Endothelial cell of umbilical vein (primary cell): Measurements from ENCODE around the gene UBE2D2. TPM values are rescaled to one million over a fixed set of nuclear protein-coding genes. Genes with fewer than 3 reads are reported as not detected.

Source experiments
- BruUV-seq: library from RNA; stranded (reverse); fragments of 400-500 nt; replicated peaks from 2 replicates; lab custom pipeline; 2021; lab: Mats Ljungman, UMichigan
- CTCF ChIA-PET: fragments of 300-600, 350-600 bp; sonication (Branson Sonifier 250); formaldehyde crosslinking; loops from one replicate; lab custom pipeline; 2021; ENCODE audit warnings: antibody characterized with exemption, inconsistent platforms; lab: Charles Lee
- POLR2A ChIA-PET: fragments of 300-600, 350-600 bp; sonication (Branson Sonifier 250); formaldehyde crosslinking; loops from one replicate; lab custom pipeline; 2021; ENCODE audit warnings: antibody characterized with exemption, inconsistent platforms; lab: Charles Lee
- DNase-seq: peaks from one replicate; pipeline ENCODE4 v3.0.0-alpha.2; 2011; ENCODE audit warnings: low read depth, low spot score
- FAIRE-seq: peaks from 2 replicates; lab custom pipeline; 2011; peaks lifted over from hg19 to GRCh38; lab: Jason Lieb, UNC
- H2AFZ ChIP-seq: 2 replicates; pipeline ENCODE4 v1.6.0; 2012; ENCODE audit warnings: low read depth, low read length, control low read depth, inconsistent platforms
- H3K27ac ChIP-seq: 2 replicates; pipeline ENCODE4 v1.5.1; 2011; ENCODE audit warnings: low read depth, mild to moderate bottlenecking, control low read depth, low read length, moderate library complexity; ENCODE audit not compliant: insufficient read depth
- H3K27me3 ChIP-seq, 2 experiments: 2 replicates each; pipeline versions ENCODE4 v1.6.0 to v1.6.1; 2011; ENCODE audit warnings: low read length in 2 of 2, mixed read lengths in 1 of 2; ENCODE audit not compliant: control insufficient read depth in 2 of 2, insufficient read depth in 2 of 2
- H3K36me3 ChIP-seq, 2 experiments: 2 replicates in 1 of 2; 3 replicates in 1 of 2; pipeline ENCODE4 v1.5.1; 2011; ENCODE audit warnings: low read length in 2 of 2, mild to moderate bottlenecking in 1 of 2, moderate library complexity in 1 of 2; ENCODE audit not compliant: control insufficient read depth in 2 of 2, insufficient read depth in 2 of 2; ENCODE audit errors: extremely low read depth in 1 of 2
- H3K4me1 ChIP-seq: 3 replicates; pipeline ENCODE4 v1.5.1; 2011; ENCODE audit warnings: mild to moderate bottlenecking, low read length; ENCODE audit not compliant: control insufficient read depth, insufficient read depth; ENCODE audit errors: extremely low read depth
- H3K4me2 ChIP-seq: 2 replicates; pipeline ENCODE4 v1.6.1; 2011; ENCODE audit warnings: low read length, control low read depth, mixed read lengths; ENCODE audit not compliant: insufficient read depth
- H3K4me3 ChIP-seq, 3 experiments: fragments of 200-600 bp in 1 of 3; sonication (generic), shearing (Covaris generic) in 1 of 3; replicated peaks in 1 of 3; 2 replicates each; pipeline ENCODE4 v1.5.1; 2011 to 2016; ENCODE audit warnings: control low read depth in 3 of 3, low read length in 3 of 3, mild to moderate bottlenecking in 2 of 3, inconsistent platforms in 1 of 3, low read depth in 1 of 3, moderate library complexity in 1 of 3; ENCODE audit not compliant: insufficient read depth in 1 of 3
- H3K79me2 ChIP-seq: 2 replicates; pipeline ENCODE4 v1.6.0; 2012; ENCODE audit warnings: low read length, inconsistent platforms; ENCODE audit not compliant: control insufficient read depth, insufficient read depth
- H3K9ac ChIP-seq: replicated peaks from 2 replicates; pipeline ENCODE3; 2011; ENCODE audit warnings: low read length, control low read depth; ENCODE audit not compliant: insufficient read depth; ENCODE audit errors: extremely low read depth
- H3K9me1 ChIP-seq: replicated peaks from 3 replicates; pipeline ENCODE4 v1.6.0; 2011; ENCODE audit warnings: mild to moderate bottlenecking, low read length; ENCODE audit not compliant: control insufficient read depth, insufficient read depth; ENCODE audit errors: extremely low read depth
- H3K9me3 ChIP-seq: replicated peaks from 2 replicates; pipeline ENCODE4 v1.5.1; 2012; ENCODE audit warnings: low read length, inconsistent platforms; ENCODE audit not compliant: control insufficient read depth, insufficient read depth
- H4K20me1 ChIP-seq: replicated peaks from 2 replicates; pipeline ENCODE3; 2011; ENCODE audit warnings: mild to moderate bottlenecking, low read length; ENCODE audit not compliant: control insufficient read depth, insufficient read depth; ENCODE audit errors: extremely low read depth
- EZH2 ChIP-seq: IDR thresholded peaks from 2 replicates; pipeline ENCODE4 v1.6.1; 2012; ENCODE audit warnings: borderline replicate concordance, low read depth, mild to moderate bottlenecking, moderate library complexity, low read length, inconsistent platforms; ENCODE audit not compliant: severe bottlenecking
- FOS ChIP-seq: IDR thresholded peaks from 2 replicates; pipeline ENCODE4 v1.6.1; 2011; ENCODE audit warnings: mild to moderate bottlenecking, low read length, moderate library complexity, borderline replicate concordance; ENCODE audit not compliant: insufficient read depth
- GATA2 ChIP-seq: IDR thresholded peaks from 2 replicates; pipeline ENCODE4 v1.7.0; 2011; ENCODE audit warnings: low read depth, mild to moderate bottlenecking, moderate library complexity, mixed read lengths, low read length; ENCODE audit not compliant: insufficient read length, insufficient read depth
- JUN ChIP-seq: IDR thresholded peaks from 2 replicates; pipeline ENCODE4 v1.6.1; 2011; ENCODE audit warnings: borderline replicate concordance, low read depth; ENCODE audit not compliant: insufficient read length, insufficient read depth
- MAX ChIP-seq: IDR thresholded peaks from 2 replicates; pipeline ENCODE4 v1.6.1; 2011; ENCODE audit not compliant: insufficient read depth, insufficient read length
- MYC ChIP-seq: IDR thresholded peaks from one replicate; pipeline ENCODE4 v1.6.1; 2011; ENCODE audit warnings: mild to moderate bottlenecking, low read depth, low read length
- POLR2A ChIP-seq: IDR thresholded peaks from 2 replicates; pipeline ENCODE4 v1.6.1; 2012; ENCODE audit warnings: low read depth, mild to moderate bottlenecking, control low read depth, low read length
- POLR2AphosphoS5 ChIP-seq: IDR thresholded peaks from 2 replicates; pipeline ENCODE4 v1.6.1; 2012; ENCODE audit warnings: low read depth, mild to moderate bottlenecking, control low read depth, low read length, moderate library complexity; ENCODE audit not compliant: insufficient read depth
- dilution Hi-C: fragments of 300-500 bp; cut with MboI; formaldehyde crosslinking; loops from one replicate; pipeline ENCODE4 v1.15.0; 2019; ENCODE audit warnings: low sequenced_read_pairs; ENCODE audit not compliant: extremely low pct_ligation_motif_present
- intact Hi-C: fragments of 100-400 bp; cut with micrococcal nuclease; formaldehyde crosslinking; loops from one replicate; pipeline ENCODE4 v1.10.0; 2022
- polyA plus RNA-seq, 4 experiments: library from polyadenylated mRNA; depleted of rRNA in 3 of 4; stranded (reverse) in 3 of 4; unstranded in 1 of 4; fragments of >200 nt; gene quantifications; 2 replicates each; pipeline versions ENCODE4 v1.2.1 to v1.2.3, GENCODE V29; 2011 to 2012; ENCODE audit warnings: missing spikeins in 1 of 4
- total RNA-seq: library from RNA; stranded (reverse); gene quantifications from 2 replicates; pipeline ENCODE4 v1.2.3, GENCODE V29; 2021
- TF ChIP-seq, protein P1 (sequence below), 2 donors: IDR thresholded peaks; 1 replicate in 1 of 2; 2 replicates in 1 of 2; pipeline ENCODE4 v1.5.1; 2011; ENCODE audit warnings: low read length in 2 of 2, mild to moderate bottlenecking in 2 of 2, moderate library complexity in 2 of 2, control low read depth in 1 of 2, inconsistent platforms in 1 of 2, low read depth in 1 of 2; ENCODE audit not compliant: insufficient read depth in 1 of 2; ENCODE audit errors: extremely low read depth in 1 of 2

The UBE2D2 gene
- total and polyA plus RNA-seq, 2 donors (not counting 3 experiments of a cell fraction or from before 2014, with no cell fraction given) = 45.0 to 156 TPM

GRCh38 chr5:139651853-139652787, 91.0 kb downstream of the UBE2D2 start:
- no peaks in the 10 kb centered on the region for H3K79me2 ChIP-seq
- H3K9me1 ChIP-seq = no peaks in the 10 kb centered on the region
- H3K9me3 ChIP-seq = no peaks in the 10 kb centered on the region
- no peak overlapping the region for H3K27ac ChIP-seq
- H3K4me3 ChIP-seq = no peak overlapping the region
- DNase-seq (peak; percentile 73), FAIRE-seq (peak; percentile 49)
- H4K20me1 ChIP-seq = no peaks in the 10 kb centered on the region
- no peaks in the 10 kb centered on the region for H3K36me3 ChIP-seq
- CTCF ChIA-PET = interaction anchor here (0.7 to 8.6 kb wide), 5 partner anchors 9 to 113 kb away, joined by 3 to 161 read pairs (median 9); no protein-coding TSS in a partner anchor
- dilution Hi-C loops = no loop called here
- H3K27me3 ChIP-seq = peaks cover 5 to 24% of the 10 kb centered on the region in 2 experiments
- no peak overlapping the region for H3K4me2 ChIP-seq
- BruUV-seq = no TSS peak
- no peak overlapping the region for H2AFZ ChIP-seq
- no peak for TF ChIP-seq MYC
- no peak for TF ChIP-seq GATA2
- no peak for TF ChIP-seq POLR2A
- no peak for TF ChIP-seq FOS
- no peak for TF ChIP-seq JUN
- no peak for TF ChIP-seq MAX
- TF ChIP-seq, protein P1, sequence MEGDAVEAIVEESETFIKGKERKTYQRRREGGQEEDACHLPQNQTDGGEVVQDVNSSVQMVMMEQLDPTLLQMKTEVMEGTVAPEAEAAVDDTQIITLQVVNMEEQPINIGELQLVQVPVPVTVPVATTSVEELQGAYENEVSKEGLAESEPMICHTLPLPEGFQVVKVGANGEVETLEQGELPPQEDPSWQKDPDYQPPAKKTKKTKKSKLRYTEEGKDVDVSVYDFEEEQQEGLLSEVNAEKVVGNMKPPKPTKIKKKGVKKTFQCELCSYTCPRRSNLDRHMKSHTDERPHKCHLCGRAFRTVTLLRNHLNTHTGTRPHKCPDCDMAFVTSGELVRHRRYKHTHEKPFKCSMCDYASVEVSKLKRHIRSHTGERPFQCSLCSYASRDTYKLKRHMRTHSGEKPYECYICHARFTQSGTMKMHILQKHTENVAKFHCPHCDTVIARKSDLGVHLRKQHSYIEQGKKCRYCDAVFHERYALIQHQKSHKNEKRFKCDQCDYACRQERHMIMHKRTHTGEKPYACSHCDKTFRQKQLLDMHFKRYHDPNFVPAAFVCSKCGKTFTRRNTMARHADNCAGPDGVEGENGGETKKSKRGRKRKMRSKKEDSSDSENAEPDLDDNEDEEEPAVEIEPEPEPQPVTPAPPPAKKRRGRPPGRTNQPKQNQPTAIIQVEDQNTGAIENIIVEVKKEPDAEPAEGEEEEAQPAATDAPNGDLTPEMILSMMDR (IDR thresholded peaks at IDR 0.05; ENCODE audit: extremely low read depth in 1 of 2, insufficient read depth in 1 of 2, low read depth in 1 of 2, low read length in 2 of 2) = no peak
- TF ChIP-seq EZH2 = no peak
- TF ChIP-seq POLR2AphosphoS5 = no peak
- H3K4me1 ChIP-seq = peaks cover 29% of the 10 kb centered on the region
- intact Hi-C loops = no loop called here
- H3K9ac ChIP-seq = no peak overlapping the region
- POLR2A ChIA-PET = interaction anchor here (0.7 kb wide), 2 partner anchors 14 to 189 kb away, joined by 3 to 4 read pairs; partner anchors contain the start of gene ECSCR
